CD4-positive, alpha-beta memory T cell (primary cell): ENCODE data around the gene ELMO1. TPM values are rescaled to one million over a fixed set of nuclear protein-coding genes. Genes with fewer than 3 reads are reported as not detected.

Experiments used
- CTCF ChIA-PET: fragments of 350-600 bp; sonication (Branson Sonifier 250); formaldehyde crosslinking; loops from one replicate; lab custom pipeline; 2021; ENCODE audit warnings: inconsistent platforms; ENCODE audit not compliant: partially characterized antibody; lab: Charles Lee
- POLR2A ChIA-PET: fragments of 350-600 bp; sonication (Branson Sonifier 250); formaldehyde crosslinking; loops from one replicate; lab custom pipeline; 2021; ENCODE audit not compliant: partially characterized antibody; lab: Charles Lee
- DNase-seq, 5 donors: peaks; one replicate each; pipeline versions ENCODE4 v3.0.0 to v3.0.0-alpha.2; 2020 to 2022; ENCODE audit warnings: mixed read lengths in 1 of 5
- H3K27ac ChIP-seq: one replicate; pipeline ENCODE4 v1.7.0; 2013; ENCODE audit warnings: low read depth, low read length
- H3K27me3 ChIP-seq: 2 replicates; pipeline ENCODE4 v1.7.0; 2013; ENCODE audit warnings: mild to moderate bottlenecking, low read length, moderate library complexity; ENCODE audit not compliant: insufficient read depth
- H3K36me3 ChIP-seq: 2 replicates; pipeline ENCODE4 v1.7.0; 2013; ENCODE audit warnings: mild to moderate bottlenecking, low read length, moderate library complexity; ENCODE audit not compliant: insufficient read depth
- H3K4me1 ChIP-seq: 2 replicates; pipeline ENCODE4 v1.7.0; 2013; ENCODE audit warnings: mild to moderate bottlenecking, low read length, moderate library complexity; ENCODE audit not compliant: insufficient read depth
- H3K4me3 ChIP-seq, 2 donors: one replicate each; pipeline ENCODE4 v1.7.0; 2013; ENCODE audit warnings: low read length in 2 of 2, mild to moderate bottlenecking in 1 of 2
- H3K9me3 ChIP-seq, 2 donors: one replicate each; pipeline ENCODE4 v1.7.0; 2013; ENCODE audit warnings: low read length in 2 of 2, control low read depth in 1 of 2; ENCODE audit not compliant: control insufficient read depth in 1 of 2
- H3K27ac Mint-ChIP-seq, 7 donors: one replicate each; pipeline ENCODE4 v1.8.0; 2020 to 2021; ENCODE audit warnings: mixed read lengths in 7 of 7, mild to moderate bottlenecking in 6 of 7, inconsistent platforms in 3 of 7, moderate library complexity in 3 of 7
- H3K27me3 Mint-ChIP-seq, 2 donors: one replicate each; pipeline ENCODE4 v1.8.0; 2020 to 2021; ENCODE audit warnings: mixed read lengths in 2 of 2
- H3K36me3 Mint-ChIP-seq, 2 donors: one replicate each; pipeline ENCODE4 v1.8.0; 2020 to 2021; ENCODE audit warnings: mixed read lengths in 2 of 2, inconsistent platforms in 1 of 2, mild to moderate bottlenecking in 1 of 2
- H3K4me1 Mint-ChIP-seq, 4 donors: one replicate each; pipeline ENCODE4 v1.8.0; 2020 to 2021; ENCODE audit warnings: mixed read lengths in 4 of 4, mild to moderate bottlenecking in 1 of 4
- H3K4me3 Mint-ChIP-seq, 8 donors: one replicate each; pipeline ENCODE4 v1.8.0; 2020 to 2021; ENCODE audit warnings: mixed read lengths in 8 of 8, mild to moderate bottlenecking in 7 of 8, moderate library complexity in 6 of 8, inconsistent platforms in 3 of 8
- H3K9me3 Mint-ChIP-seq, 8 donors: one replicate each; pipeline ENCODE4 v1.8.0; 2020 to 2021; ENCODE audit warnings: mixed read lengths in 8 of 8, mild to moderate bottlenecking in 5 of 8, inconsistent platforms in 3 of 8, moderate library complexity in 1 of 8
- intact Hi-C: fragments of 100-400 bp; cut with micrococcal nuclease; formaldehyde crosslinking; loops from one replicate; pipeline ENCODE4 v1.15.1; 2023
- polyA plus RNA-seq, 2 donors: library from polyadenylated mRNA; unstranded; fragments of 300-500 nt; fragmentation: Illumina TruSeq; gene quantifications; one replicate each; pipeline ENCODE4 v1.2.3, GENCODE V29; 2021
- total RNA-seq, 2 experiments: library from RNA; stranded (reverse); gene quantifications; one replicate each; pipeline ENCODE4 v1.2.3, GENCODE V29; 2021

ELMO1 gene
- total and polyA plus RNA-seq, 4 experiments from 2014 or later = 45.1 to 131 (median 111) TPM

DNA sequence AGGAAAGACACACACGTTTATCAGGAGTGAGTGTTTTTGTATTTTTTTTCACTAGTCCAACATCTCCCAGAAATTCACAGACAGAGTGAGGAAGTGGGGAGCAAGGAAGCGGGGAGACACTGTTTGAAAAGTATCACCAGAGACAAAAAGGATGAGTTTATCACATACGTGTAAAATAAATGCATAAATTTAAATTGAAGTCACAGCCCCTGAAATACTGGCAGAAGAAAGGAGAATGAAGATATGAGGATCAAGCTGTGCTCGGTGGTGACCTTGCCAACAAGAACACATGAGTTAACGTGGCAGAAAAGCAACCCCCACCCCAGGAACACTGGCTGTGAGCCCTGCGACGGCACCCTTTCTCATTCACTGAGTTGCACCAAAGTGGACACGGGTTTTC, 407.2 kb downstream of the ELMO1 start:
- no peak for DNase-seq
- Mint-ChIP-seq H3K4me3 (no peak overlapping the region), H3K4me1 (peaks cover 5 to 12% (median 9%) of the 10 kb centered on the region in 4 donors), H3K36me3 (peaks cover 66 to 83% of the 10 kb centered on the region in 2 donors), H3K27ac (no peak overlapping the region), H3K9me3 (peaks cover 1 to 25% (median 12%) of the 10 kb centered on the region in 8 donors), H3K27me3 (no peaks in the 10 kb centered on the region)
- intact Hi-C loops = no loop called here
- Histone ChIP-seq H3K9me3 (peaks cover 0 to 9% of the 10 kb centered on the region in 2 donors), H3K4me3 (no peak overlapping the region), H3K27me3 (no peaks in the 10 kb centered on the region), H3K36me3 (no peaks in the 10 kb centered on the region), H3K4me1 (no peaks in the 10 kb centered on the region), H3K27ac (no peak overlapping the region)
- ChIA-PET POLR2A (no interaction called here), CTCF (interaction anchor here (0.7 kb wide), 1 partner anchor 218 kb away, joined by 3 read pairs; no protein-coding TSS in a partner anchor)

DNA sequence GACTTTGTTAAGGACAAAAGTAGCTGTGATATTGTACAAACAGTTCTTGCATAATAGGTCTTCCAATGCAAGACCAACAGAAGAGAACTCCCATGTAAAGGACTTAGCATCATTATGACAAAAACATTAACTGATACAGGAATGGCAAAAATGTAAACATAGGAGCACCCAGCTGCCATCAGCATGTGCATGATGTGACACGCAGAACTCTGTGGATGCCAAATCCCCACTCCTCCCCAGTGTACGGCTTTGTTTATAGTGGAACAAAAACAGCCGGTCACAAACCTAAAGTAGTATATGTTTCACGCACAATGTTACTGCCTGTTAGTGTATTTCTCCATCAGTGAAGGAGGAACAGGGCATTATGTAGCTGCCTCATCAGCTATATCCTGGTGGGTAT, 408.3 kb downstream of the ELMO1 start:
- intact Hi-C loops = no loop called here
- POLR2A ChIA-PET = interaction anchor here (1.6 kb wide), 1 partner anchor 10 kb away, joined by 4 read pairs; no protein-coding TSS in a partner anchor
- Histone ChIP-seq H3K4me1 (no peaks in the 10 kb centered on the region), H3K9me3 (peaks cover 0 to 9% of the 10 kb centered on the region in 2 donors), H3K36me3 (no peaks in the 10 kb centered on the region), H3K27me3 (no peaks in the 10 kb centered on the region), H3K4me3 (no peak overlapping the region), H3K27ac (no peak overlapping the region)
- no peak for DNase-seq
- peaks cover 68 to 78% of the 10 kb centered on the region in 2 donors for H3K36me3 Mint-ChIP-seq
- no peaks in the 10 kb centered on the region for H3K27me3 Mint-ChIP-seq
- H3K4me1 Mint-ChIP-seq = peaks cover 3 to 8% (median 6%) of the 10 kb centered on the region in 4 donors
- H3K9me3 Mint-ChIP-seq = peaks cover 1 to 25% (median 12%) of the 10 kb centered on the region in 8 donors
- H3K27ac Mint-ChIP-seq = no peak overlapping the region
- no peak overlapping the region for H3K4me3 Mint-ChIP-seq
- CTCF ChIA-PET = no interaction called here

DNA sequence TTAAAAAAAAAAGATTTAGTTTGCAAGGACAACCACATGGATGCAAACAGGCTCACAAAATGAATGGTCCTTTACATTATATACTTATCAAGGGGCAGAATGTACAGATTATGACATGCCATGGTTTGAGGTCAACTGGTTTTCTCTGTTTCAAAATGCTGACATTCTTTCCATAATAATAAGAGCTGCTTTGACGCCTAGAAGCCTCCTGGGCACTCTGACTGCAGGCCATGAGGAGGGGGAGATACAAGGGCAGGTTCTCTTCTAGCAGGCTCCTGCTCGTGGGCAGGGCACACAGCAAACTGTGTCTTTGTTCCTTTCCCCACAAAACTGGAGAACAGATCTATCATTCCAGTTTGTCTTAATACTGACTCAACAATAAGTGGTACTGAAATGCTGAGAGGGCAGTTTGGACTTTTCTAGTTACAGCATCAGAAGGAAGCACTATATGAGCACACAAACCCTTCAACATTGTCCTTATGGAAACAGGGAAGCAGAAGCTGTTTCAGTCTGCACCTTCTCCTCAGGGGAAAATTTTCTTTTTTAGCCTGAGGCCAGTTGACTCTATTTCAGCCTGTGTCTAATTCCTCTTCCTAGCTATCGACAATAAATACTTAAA, 409.4 kb downstream of the ELMO1 start:
- H3K27me3 Mint-ChIP-seq = no peaks in the 10 kb centered on the region
- H3K36me3 ChIP-seq = no peaks in the 10 kb centered on the region
- peaks cover 0 to 9% of the 10 kb centered on the region in 2 donors for H3K9me3 ChIP-seq
- no peak overlapping the region for H3K4me3 Mint-ChIP-seq
- no peak for DNase-seq
- no peaks in the 10 kb centered on the region for H3K27me3 ChIP-seq
- peak overlapping the region in 1 of 7 donors; percentile 59 for H3K27ac Mint-ChIP-seq
- ChIA-PET POLR2A (interaction anchor here (1.6 kb wide), 1 partner anchor 9 kb away, joined by 4 read pairs; no protein-coding TSS in a partner anchor), CTCF (no interaction called here)
- H3K36me3 Mint-ChIP-seq = peaks cover 65 to 75% of the 10 kb centered on the region in 2 donors
- peaks cover 3 to 8% (median 5%) of the 10 kb centered on the region in 4 donors for H3K4me1 Mint-ChIP-seq
- H3K4me1 ChIP-seq = no peaks in the 10 kb centered on the region
- peaks cover 1 to 25% (median 12%) of the 10 kb centered on the region in 8 donors for H3K9me3 Mint-ChIP-seq
- intact Hi-C loops = no loop called here
- no peak overlapping the region for H3K27ac ChIP-seq
- no peak overlapping the region for H3K4me3 ChIP-seq

DNA sequence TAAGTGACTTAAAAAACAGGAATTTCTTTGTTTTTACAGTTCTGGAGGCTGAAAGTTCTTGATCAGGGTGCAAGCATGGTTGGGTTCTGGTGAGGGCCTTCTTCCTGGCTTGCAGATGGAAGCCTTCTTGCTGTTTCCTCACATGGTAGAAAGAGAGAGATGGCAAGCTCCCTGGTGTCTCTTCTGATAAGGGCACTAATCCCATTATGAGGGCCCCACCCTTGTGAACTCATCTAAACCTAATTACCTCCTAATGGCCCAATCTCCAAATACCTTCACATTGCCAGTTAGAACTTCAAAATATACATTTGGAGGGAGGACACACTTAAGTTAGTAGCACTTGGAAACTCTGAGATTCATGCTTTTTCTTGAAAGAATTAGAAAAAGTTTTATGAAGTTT, 410.0 kb downstream of the ELMO1 start:
- H3K36me3 ChIP-seq = no peaks in the 10 kb centered on the region
- ChIA-PET CTCF (no interaction called here), POLR2A (no interaction called here)
- H3K4me1 Mint-ChIP-seq = peaks cover 3 to 9% (median 7%) of the 10 kb centered on the region in 4 donors
- intact Hi-C loops = no loop called here
- H3K4me3 Mint-ChIP-seq = no peak overlapping the region
- no peaks in the 10 kb centered on the region for H3K4me1 ChIP-seq
- no peak overlapping the region for H3K27ac Mint-ChIP-seq
- H3K27me3 ChIP-seq = no peaks in the 10 kb centered on the region
- no peak for DNase-seq
- H3K9me3 ChIP-seq = peaks cover 0 to 9% of the 10 kb centered on the region in 2 donors
- H3K4me3 ChIP-seq = no peak overlapping the region
- peaks cover 1 to 25% (median 12%) of the 10 kb centered on the region in 8 donors for H3K9me3 Mint-ChIP-seq
- no peak overlapping the region for H3K27ac ChIP-seq
- H3K27me3 Mint-ChIP-seq = no peaks in the 10 kb centered on the region
- H3K36me3 Mint-ChIP-seq = peaks cover 65 to 77% of the 10 kb centered on the region in 2 donors

DNA sequence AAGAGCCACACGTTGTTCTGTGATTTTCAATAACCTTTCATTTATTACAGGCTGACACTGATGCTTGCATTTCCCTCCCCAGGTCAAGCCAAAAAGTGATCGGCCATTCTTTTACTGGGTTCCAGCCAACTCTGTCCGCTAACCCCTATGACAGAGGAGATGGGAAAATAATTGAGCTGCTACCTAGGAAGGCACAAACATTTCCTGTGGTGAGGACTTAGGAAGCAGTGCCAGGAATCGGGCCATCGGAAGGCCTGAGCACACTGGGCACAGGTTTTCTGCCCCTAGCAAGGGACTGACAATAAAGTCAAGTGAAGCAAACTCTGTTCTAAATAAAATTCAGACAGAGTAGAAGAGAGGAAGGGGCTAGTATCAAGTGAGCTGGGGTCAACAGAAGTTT, 411.4 kb downstream of the ELMO1 start:
- Histone ChIP-seq H3K4me3 (no peak overlapping the region), H3K9me3 (peaks cover 0 to 9% of the 10 kb centered on the region in 2 donors), H3K36me3 (no peaks in the 10 kb centered on the region), H3K4me1 (peaks cover 2% of the 10 kb centered on the region), H3K27me3 (no peaks in the 10 kb centered on the region), H3K27ac (no peak overlapping the region)
- H3K27ac Mint-ChIP-seq = no peak overlapping the region
- CTCF ChIA-PET = no interaction called here
- no peak overlapping the region for H3K4me3 Mint-ChIP-seq
- peaks cover 65 to 76% of the 10 kb centered on the region in 2 donors for H3K36me3 Mint-ChIP-seq
- H3K27me3 Mint-ChIP-seq = no peaks in the 10 kb centered on the region
- intact Hi-C loops = no loop called here
- H3K9me3 Mint-ChIP-seq = peaks cover 1 to 23% (median 12%) of the 10 kb centered on the region in 8 donors
- peaks cover 13 to 16% (median 16%) of the 10 kb centered on the region in 4 donors for H3K4me1 Mint-ChIP-seq
- POLR2A ChIA-PET = no interaction called here
- DNase-seq = no peak

- Mint-ChIP-seq H3K27ac (no peak overlapping the region), H3K4me1 (peaks cover 25 to 31% (median 29%) of the 10 kb centered on the region in 4 donors), H3K9me3 (peaks cover 1 to 16% (median 10%) of the 10 kb centered on the region in 8 donors), H3K27me3 (no peaks in the 10 kb centered on the region), H3K36me3 (peaks cover 63 to 80% of the 10 kb centered on the region in 2 donors), H3K4me3 (no peak overlapping the region)
- Histone ChIP-seq H3K27me3 (no peaks in the 10 kb centered on the region), H3K27ac (no peak overlapping the region), H3K36me3 (no peaks in the 10 kb centered on the region), H3K9me3 (peaks cover 0 to 9% of the 10 kb centered on the region in 2 donors), H3K4me1 (peaks cover 5% of the 10 kb centered on the region), H3K4me3 (no peak overlapping the region)
- ChIA-PET CTCF (no interaction called here), POLR2A (no interaction called here)
- intact Hi-C loops = no loop called here
- DNase-seq = no peak
These were observed 413.0 kb downstream of the ELMO1 start for GRCh38 chr7:37035631-37036030.

DNA sequence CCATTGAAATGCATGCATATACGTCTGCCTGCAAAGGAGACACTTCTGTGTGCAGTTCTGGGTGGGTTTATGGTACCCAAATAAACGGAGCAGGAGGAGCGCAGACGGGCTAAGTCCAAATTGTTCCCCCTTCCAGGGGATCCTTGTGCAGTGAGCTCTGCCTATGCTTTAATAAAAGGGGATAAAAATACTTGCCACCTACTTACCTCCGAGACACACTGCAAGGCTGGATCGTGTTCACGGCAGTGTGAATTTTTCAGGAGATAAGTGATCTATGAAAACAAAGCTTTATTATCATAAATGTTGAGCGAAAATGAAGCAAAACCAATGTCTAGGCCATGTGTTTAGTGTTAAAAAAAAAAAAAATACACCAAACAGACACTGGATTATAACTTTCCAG, 415.5 kb downstream of the ELMO1 start:
- Histone ChIP-seq H3K27ac (no peak overlapping the region), H3K4me1 (peaks cover 8% of the 10 kb centered on the region), H3K27me3 (no peaks in the 10 kb centered on the region), H3K36me3 (no peaks in the 10 kb centered on the region), H3K4me3 (no peak overlapping the region), H3K9me3 (no peaks in the 10 kb centered on the region)
- ChIA-PET POLR2A (no interaction called here), CTCF (no interaction called here)
- no peak for DNase-seq
- peaks cover 35 to 42% (median 39%) of the 10 kb centered on the region in 4 donors for H3K4me1 Mint-ChIP-seq
- H3K36me3 Mint-ChIP-seq = peaks cover 47 to 62% of the 10 kb centered on the region in 2 donors
- no peak overlapping the region for H3K4me3 Mint-ChIP-seq
- no peak overlapping the region for H3K27ac Mint-ChIP-seq
- peaks cover 0 to 2% (median 0%) of the 10 kb centered on the region in 8 donors for H3K9me3 Mint-ChIP-seq
- intact Hi-C loops = no loop called here
- H3K27me3 Mint-ChIP-seq = no peaks in the 10 kb centered on the region
